Endothelial cell (in vitro differentiated cells): Measurements from ENCODE around the gene NFE2L2. TPM values are rescaled to one million over a fixed set of nuclear protein-coding genes. Genes with fewer than 3 reads are reported as not detected.

ENCODE experiments used
- DNase-seq: peaks from one replicate; pipeline ENCODE4 v3.0.0; 2021; ENCODE audit warnings: low spot score
- H3K27ac Mint-ChIP-seq: one replicate; pipeline ENCODE4 v1.8.0; 2021; ENCODE audit warnings: mixed read lengths, inconsistent platforms; ENCODE audit not compliant: unreplicated experiment
- H3K27me3 Mint-ChIP-seq: one replicate; pipeline ENCODE4 v1.8.0; 2021; ENCODE audit warnings: mild to moderate bottlenecking, moderate library complexity, mixed read lengths, inconsistent platforms; ENCODE audit not compliant: unreplicated experiment
- H3K36me3 Mint-ChIP-seq: one replicate; pipeline ENCODE4 v1.8.0; 2021; ENCODE audit warnings: mild to moderate bottlenecking, low read depth, mixed read lengths, inconsistent platforms; ENCODE audit not compliant: unreplicated experiment
- H3K4me1 Mint-ChIP-seq: one replicate; pipeline ENCODE4 v1.8.0; 2021; ENCODE audit warnings: mild to moderate bottlenecking, mixed read lengths, inconsistent platforms; ENCODE audit not compliant: unreplicated experiment
- H3K4me3 Mint-ChIP-seq: one replicate; pipeline ENCODE4 v1.8.0; 2021; ENCODE audit warnings: mild to moderate bottlenecking, mixed read lengths, inconsistent platforms; ENCODE audit not compliant: unreplicated experiment
- H3K9me3 Mint-ChIP-seq: one replicate; pipeline ENCODE4 v1.8.0; 2021; ENCODE audit warnings: mixed read lengths, inconsistent platforms; ENCODE audit not compliant: unreplicated experiment
- microRNA-seq: library from miRNA; unstranded; fragments of <30 nt; microRNA quantifications from one replicate; pipeline ENCODE4, GENCODE V29; 2020; ENCODE audit not compliant: unreplicated experiment
- total RNA-seq: library from RNA; stranded (reverse); fragmentation: NEBNext Ultra II Directional; extraction: Animal tissue kit (Norgen Biotek cat#: 25700); gene quantifications from one replicate; pipeline ENCODE4 v1.2.1, GENCODE V29; 2021; ENCODE audit not compliant: unreplicated experiment
- TF ChIP-seq, protein P1 (sequence below): fragments of 200-600 bp; sonication (generic); IDR thresholded peaks from one replicate; pipeline ENCODE4 v1.5.0; 2021; ENCODE audit warnings: antibody characterized with exemption; ENCODE audit not compliant: unreplicated experiment

The NFE2L2 gene
- total RNA-seq, 1 donor from 2014 or later = 50.6 TPM

DNA sequence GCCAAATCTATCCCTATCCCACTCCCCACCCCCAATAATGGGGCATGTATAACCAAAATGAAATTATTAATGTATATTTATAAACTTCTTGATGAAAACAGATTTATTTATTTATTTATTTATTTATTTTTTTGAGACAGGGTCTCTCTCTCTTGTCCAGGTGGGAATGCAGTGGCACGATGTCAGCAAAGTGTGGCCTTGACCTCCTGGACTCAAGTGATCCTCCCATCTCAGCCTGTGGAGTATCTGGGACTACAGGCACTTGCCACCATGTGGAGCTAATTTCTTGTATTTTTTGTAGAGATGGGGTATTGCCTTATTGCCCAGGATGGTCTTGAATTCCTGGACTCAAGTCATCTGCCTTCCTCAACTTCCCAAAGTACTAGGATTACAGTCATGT, 79.9 kb downstream of the NFE2L2 start:
- no peak for DNase-seq
- no peaks in the 10 kb centered on the region for H3K27me3 Mint-ChIP-seq
- H3K4me3 Mint-ChIP-seq = no peak overlapping the region
- H3K9me3 Mint-ChIP-seq = no peaks in the 10 kb centered on the region
- H3K36me3 Mint-ChIP-seq = no peaks in the 10 kb centered on the region
- H3K27ac Mint-ChIP-seq = no peak overlapping the region
- TF ChIP-seq, protein P1, sequence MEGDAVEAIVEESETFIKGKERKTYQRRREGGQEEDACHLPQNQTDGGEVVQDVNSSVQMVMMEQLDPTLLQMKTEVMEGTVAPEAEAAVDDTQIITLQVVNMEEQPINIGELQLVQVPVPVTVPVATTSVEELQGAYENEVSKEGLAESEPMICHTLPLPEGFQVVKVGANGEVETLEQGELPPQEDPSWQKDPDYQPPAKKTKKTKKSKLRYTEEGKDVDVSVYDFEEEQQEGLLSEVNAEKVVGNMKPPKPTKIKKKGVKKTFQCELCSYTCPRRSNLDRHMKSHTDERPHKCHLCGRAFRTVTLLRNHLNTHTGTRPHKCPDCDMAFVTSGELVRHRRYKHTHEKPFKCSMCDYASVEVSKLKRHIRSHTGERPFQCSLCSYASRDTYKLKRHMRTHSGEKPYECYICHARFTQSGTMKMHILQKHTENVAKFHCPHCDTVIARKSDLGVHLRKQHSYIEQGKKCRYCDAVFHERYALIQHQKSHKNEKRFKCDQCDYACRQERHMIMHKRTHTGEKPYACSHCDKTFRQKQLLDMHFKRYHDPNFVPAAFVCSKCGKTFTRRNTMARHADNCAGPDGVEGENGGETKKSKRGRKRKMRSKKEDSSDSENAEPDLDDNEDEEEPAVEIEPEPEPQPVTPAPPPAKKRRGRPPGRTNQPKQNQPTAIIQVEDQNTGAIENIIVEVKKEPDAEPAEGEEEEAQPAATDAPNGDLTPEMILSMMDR = no peak
- peaks cover 2% of the 10 kb centered on the region for H3K4me1 Mint-ChIP-seq

DNA sequence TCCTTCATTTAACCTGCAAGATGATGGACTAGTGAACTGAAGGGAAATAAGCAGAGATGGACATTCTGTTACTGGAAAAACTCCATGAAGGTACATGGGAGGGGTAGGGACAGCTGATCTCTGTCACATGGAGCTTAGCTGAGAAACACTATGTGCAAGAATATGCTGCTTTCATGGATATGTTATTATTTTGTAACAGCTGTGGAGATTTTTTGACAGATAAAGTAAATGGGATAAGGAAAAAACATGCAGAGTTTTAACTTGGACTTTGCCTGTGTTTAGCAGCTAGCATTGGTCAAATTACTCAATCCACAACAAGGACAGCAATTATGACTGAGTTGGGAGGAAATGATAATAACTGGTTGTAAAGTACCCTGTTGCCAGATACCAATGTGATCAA, 80.7 kb downstream of the NFE2L2 start:
- H3K4me1 Mint-ChIP-seq = peaks cover 2% of the 10 kb centered on the region
- TF ChIP-seq, protein P1 = no peak
- H3K36me3 Mint-ChIP-seq = no peaks in the 10 kb centered on the region
- H3K27me3 Mint-ChIP-seq = no peaks in the 10 kb centered on the region
- H3K4me3 Mint-ChIP-seq = no peak overlapping the region
- no peaks in the 10 kb centered on the region for H3K9me3 Mint-ChIP-seq
- no peak overlapping the region for H3K27ac Mint-ChIP-seq
- no peak for DNase-seq

Small RNA genes within 50 kb of the gene (microRNA-seq; reads per million reads assigned to microRNA genes)
- gene MIR3128 (not detected), gene MIR6512 (not detected)

Other genes starting within 250 kb of the NFE2L2 start
- 264 TPM for gene HNRNPA3, start 51.9 kb downstream of the NFE2L2 start, total RNA-seq
- gene AGPS, start 128.0 kb upstream of the NFE2L2 start, total RNA-seq = 54.4 TPM